Raji (cell line): ENCODE measurements around the gene ARHGAP22.

ENCODE experiments used
- POLR2A ChIP-seq: IDR thresholded peaks from 2 replicates; pipeline ENCODE4 v1.6.1; 2011; ENCODE audit warnings: low read depth, low read length, control low read depth; ENCODE audit not compliant: insufficient read depth

Gene ARHGAP22

DNA sequence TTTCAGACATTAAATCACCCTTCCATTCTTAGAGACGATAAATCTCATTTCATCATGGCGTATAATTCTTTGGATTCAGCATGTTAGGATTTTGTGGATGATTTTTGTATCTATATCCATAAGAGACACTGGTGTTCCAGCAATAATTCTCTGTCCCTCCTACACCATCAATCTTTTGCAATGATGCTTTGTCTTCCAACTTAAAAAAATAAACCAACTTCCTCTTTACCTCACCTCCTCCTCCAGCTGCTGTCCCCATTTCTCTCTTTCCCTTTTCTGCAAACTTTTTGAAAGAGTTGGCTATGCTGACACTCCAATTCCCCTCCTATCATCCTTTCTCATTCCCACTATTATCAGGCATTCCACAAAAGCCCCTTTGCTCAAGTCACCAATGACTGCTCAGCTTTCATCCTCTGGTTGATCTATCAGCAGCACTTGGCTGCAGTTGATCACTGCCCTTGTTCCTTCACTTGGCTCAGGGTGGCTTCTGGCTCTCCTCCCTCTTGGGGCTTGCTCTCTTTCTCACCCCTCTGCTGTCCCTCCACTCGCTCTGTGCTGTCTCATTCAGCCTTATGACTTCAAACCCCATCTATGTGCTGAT, 130.0 kb downstream of the ARHGAP22 start:
- TF ChIP-seq POLR2A, result no peak

DNA sequence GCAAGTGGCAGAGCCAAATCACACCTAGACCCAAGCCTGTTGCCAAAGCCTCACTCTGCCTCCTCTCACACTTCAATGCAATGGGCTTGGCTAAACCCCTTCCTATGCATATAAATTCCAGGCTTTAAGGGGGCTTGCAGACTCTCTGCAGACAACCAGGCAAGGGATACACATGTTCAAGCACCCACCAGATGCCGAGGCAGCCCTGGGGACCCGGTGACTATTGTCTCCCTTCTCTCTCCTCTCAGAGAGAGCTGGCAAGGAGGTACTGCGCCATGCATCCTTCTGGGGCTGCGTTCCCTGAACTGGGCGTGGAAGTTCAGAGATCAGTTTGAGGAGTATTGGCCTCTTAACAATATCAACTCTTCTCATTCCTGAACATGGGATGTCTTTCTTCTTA, 131.2 kb downstream of the ARHGAP22 start:
- no peak for TF ChIP-seq POLR2A

DNA sequence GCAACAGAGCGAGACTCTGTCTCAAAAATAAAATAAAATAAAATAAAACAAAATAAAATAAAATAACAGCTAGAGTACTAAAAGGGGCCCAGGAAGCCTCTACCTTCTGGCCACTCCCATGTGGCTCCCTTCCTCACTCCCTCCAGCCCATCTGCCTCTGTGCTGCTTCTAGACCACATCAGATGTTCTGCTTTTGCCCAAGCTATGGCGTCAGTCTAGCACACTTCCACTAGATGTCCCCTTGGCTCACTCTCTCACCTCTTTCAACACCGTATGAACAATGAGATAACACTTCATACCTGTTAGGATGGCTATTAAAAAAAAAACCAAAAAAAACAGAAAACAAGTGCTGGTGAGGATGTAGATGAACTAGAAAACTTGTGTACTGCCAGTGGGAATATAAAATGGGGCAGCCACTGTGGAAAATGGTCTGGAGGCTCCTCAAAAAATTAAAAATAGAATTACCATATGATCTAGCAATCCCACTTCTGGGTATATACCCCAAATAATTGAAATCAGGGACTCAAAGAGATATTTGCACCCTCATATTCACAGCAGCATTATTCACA, 132.3 kb downstream of the ARHGAP22 start:
- TF ChIP-seq POLR2A, result no peak

DNA sequence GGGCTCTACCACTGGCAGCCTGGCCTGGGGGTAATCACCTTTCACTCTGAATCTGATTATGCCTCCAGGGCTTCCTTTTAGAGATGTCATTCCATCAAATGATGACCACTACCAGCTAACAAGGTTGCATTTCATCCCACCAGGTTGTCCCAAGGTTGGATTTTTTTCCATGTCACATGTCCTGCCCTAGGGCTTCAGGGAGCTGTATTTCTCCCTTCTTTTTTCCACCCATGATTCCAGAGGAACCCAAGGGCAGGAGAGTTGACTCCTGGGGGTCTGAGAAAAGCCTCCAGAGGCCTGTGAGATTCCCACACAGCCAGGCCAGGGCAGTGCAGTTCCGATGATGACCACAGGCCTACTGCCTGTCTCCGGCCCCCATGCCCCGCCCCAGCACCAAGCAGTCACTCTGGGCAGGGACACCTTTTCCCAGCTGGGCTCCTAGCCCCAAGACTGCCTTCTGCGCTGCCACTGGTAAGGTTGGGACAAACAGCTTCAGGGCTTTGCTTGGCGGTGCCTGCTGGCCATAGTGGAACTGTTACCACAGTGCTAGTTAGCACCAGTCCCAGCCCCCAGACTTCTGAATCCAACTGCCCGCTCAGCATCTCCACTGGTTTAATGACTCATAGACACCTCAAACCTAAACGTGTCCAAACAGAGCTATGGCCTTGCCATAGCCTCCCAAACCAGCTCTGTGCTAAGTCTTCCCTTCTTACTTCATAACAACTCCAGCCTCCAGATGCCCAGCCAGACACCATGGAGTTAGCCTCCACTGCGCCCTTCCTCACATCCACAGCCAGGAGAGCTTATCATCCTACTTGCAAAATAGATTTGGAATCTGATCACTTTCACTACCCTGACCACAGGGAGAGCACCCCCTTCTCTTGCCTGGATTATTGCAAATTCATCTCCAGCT, 133.7 kb downstream of the ARHGAP22 start:
- no peak for TF ChIP-seq POLR2A

DNA sequence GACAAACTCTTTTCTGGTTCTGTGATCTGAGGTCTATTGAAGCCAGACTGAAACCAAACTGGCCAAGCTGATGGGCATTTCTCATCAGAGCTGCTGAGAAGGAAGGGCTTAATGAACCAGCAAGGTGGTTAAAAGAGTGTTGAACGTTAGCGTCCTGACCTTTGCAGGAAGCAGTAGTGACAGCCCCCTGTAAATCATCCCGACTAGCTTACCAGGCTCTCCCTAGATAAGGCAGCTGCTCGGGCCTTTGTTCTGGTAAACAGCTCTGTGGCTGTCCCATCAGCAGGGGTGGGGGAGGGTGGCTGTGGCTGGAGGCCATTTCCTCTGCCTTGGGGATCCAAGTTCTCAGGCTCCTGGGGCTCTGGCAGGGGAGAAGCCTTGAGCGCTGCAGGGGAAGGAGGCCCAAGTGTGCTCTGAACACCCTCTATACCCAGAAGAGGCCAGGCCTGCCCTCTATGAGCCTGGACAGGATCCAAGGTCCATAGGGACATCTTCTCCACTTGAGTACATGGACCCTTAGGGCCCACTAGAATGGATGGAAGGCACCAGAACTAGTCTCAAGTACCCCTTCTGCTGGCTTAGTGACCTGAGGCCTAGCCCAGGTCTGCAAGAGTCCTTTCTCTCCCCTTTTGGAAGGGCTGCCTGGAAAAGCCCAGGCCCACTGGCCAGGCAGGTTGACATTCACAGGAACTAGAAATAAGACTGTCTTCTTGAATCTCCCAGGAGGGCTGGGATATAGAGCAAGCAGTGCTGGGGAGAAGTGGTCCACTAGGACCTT, 134.6 kb downstream of the ARHGAP22 start:
- TF ChIP-seq POLR2A, result no peak

DNA sequence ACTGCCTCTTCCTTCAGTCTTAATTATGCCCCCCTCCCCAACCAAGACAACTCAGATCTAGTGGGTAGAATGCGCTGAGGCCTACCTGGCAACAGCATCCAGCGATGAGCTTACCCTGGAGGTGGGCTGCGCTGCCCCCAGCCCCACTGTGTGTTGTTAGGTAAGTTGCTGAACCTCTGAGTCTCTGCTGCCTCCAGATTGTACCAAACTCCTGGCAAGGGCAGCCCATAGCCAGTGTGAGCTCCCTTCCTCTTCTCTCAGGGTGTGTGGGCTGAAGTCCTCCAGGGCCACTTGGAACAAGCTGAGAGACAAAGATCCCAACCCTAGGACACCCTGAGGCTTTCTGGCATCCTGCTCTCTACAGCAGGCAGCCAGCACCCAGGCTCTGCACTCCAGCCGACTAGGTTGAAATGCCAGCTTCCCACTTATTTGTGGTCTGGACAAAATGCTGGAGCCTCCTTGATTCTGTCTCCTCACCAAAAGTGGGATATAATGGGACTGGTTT, 135.3 kb downstream of the ARHGAP22 start:
- no peak for TF ChIP-seq POLR2A

DNA sequence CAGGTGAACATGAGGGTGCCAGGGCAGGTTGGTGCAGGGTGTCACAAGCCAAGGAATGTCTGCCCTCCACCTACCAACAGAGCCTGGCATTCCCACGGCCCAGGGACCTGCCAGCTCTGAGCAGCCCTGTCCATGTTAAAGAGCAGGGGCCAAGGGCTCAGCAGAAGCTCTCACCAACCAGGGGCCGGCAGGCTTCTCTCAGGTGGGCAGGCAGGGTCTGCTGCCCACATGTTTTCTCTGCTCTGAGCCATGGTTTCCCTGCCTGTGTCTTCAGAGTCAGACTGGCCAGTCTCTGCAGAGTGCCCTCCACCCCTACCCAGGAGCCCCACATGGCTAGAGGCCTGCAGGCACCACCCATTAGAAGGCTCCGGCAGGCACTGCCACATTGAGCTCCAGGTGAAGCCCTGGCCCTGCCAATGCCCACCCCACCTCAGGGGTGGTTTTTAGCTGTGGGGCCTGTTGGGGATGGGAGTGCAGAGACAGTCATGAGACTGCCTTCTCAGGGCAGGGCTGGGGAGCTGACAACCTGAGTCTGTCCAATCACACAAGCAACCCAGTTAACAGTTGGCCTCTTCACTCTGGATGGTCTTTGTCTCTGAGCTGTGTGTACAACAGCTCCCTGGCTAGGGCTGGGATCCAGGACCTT, 135.9 kb downstream of the ARHGAP22 start:
- TF ChIP-seq POLR2A, result no peak

DNA sequence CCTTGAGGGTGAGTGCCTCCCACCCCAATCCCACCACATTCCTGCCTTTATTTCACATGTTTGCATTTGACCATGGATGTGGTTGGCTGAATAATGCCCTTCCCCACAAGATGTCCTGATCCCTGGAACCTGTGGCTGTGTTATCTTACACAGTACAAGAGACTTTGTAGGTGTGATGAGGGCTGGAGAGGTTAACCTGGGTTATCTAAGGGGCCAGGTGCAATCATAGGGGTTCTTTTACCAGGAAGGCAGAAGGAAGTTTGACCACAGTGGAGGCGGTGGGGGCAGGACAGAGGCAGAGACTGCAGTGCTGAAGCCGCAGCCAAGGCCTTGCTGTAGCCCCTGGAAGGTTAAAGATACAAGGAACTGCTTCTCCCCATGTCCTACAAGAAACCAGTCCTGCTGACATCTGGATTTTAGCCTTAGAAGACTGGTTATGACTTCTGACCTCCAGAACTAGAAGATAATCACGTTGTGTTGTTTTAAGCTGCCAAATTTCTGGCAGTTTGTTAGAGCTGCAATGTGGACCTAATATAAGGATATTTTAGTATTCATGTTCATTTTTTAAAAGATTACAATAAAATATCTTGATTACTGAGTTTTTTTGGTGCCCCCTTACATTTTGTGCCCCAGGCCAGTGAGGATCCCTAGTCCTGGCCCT, 136.6 kb downstream of the ARHGAP22 start:
- no peak for TF ChIP-seq POLR2A

DNA sequence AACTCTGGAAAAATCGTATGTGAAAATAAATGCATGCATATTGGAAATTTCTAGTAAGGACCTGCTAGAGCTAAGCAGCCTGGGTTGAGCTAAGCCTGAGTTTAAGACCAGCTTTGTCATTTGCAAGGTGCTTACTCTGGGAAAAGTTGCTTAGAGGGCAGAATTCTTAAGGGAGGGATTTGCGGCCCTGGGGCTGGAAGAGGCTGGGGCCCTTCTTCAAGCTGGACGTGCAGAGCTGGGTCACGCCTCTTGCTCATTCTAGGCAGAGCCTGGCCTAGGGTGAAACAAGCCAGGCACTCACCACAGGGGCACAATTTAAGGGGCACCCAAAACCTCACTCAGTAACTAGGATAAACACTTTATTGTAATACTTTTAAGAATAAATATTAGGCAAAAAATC, 137.2 kb downstream of the ARHGAP22 start:
- no peak for TF ChIP-seq POLR2A

DNA sequence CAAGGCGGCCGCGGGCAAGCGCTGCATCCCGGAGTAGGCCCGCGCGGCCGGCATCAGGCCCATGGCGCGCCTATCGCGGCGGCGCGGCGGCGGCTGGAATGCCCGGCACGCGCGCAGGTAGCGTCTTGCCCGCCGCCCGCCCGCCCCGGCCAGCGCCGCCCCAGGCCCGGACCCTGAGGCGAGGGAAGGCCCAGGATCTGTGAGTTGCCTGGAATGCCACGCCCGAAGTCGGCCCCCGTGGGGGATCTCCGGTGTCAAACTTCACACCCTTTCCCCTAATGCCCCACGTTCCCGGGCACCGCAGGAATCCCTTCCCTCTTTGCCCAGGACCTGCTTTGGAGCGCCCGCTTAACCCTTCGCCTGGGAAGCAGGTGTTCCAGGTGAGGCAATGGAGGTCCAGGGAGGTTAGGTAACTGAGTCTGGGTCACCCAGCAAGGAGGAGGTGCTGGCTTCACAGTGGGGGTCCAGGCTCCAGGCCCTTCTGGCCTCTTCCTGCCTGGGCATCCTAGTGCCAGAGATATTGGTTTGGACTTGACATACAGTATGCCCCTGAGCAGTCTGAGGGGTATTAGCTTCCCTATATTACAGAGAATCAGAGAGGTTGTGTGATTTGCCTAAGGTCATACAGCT, 138.1 kb downstream of the ARHGAP22 start:
- no peak for TF ChIP-seq POLR2A

DNA sequence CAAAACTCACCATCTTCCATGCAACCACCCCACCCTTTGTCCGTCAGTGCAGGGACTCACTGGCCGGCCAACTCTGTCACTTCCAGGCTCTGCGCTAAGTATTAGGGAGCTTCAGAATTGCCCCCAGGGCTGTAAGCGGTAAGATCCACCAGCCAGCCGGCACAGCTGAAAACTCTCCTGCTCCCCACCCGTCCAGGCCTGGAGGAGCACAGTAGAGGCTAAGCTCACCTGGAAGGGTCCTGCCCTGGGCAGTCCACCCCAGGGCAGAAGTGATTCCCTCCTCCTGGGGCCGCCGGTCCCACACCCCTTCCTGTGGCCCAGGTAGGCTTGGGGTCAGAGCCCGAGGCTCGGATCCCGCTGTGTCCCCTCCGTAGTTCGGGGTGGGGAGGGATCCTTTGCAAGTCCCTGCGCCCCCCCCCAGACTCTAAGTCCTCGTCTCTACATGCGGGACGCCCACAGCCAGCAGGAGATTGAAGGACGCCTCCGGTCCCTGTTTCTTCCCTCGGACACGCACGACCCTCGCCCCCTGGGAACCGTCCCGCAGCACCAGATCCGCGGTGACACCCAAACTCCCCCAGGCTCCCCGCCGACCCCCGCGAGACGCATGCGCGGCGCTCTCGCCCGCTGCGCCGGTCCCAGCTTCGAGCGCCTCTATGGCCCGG, 138.9 kb downstream of the ARHGAP22 start:
- no peak for TF ChIP-seq POLR2A

DNA sequence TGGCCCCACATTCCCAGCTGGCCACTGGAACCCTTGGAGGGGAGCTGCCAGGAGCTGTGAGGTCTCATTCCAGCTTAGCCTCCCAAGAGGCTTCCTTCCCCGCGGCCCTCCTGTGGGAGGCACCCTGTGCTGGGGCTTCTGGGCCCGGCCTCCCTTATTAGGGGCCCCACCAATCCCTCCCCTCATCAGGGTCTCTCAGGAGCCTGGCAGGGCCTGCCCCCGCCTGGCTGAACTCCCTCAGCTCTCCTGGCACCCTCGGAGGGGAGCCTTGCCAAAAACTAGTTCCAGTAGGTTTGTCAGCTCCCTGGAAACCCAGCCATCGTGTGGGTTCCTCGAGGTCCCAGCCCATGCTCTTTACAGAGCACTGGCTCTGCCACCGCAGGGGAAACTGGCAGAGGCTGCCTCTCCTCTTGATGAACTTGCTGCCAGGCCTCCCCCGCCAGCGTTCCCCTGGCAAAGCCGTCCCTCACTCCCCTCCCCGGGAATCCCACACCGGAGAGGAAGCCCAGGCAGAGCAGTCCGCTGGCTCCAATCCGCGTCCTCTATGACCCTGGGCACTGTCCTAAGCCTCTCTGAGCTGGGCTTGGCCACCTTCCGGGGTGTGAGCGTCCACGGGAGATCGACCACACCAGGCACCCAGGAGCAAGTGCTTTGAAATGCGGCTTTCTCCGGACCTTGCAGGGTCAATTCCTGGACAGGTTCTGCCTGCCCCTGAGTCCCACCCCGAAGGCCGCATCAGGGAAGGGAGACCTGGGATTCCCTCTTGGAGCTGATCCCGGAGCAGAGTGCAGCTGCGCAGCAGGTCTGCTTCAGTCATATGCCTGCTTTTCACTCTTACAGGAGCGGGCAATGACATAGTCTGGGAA, 139.8 kb downstream of the ARHGAP22 start:
- TF ChIP-seq POLR2A, result no peak
